Osteocyte (in vitro differentiated cells): Measurements from ENCODE around the gene ZC3H7B. TPM values are rescaled to one million over a fixed set of nuclear protein-coding genes. Genes with fewer than 3 reads are reported as not detected.
A peak's percentile ranks its signal among the peaks of the same experiment; 100 is the strongest.

Source experiments
- DNase-seq: peaks from one replicate; pipeline ENCODE4 v3.0.0; 2021; ENCODE audit warnings: mixed read lengths; ENCODE audit not compliant: unreplicated experiment; ENCODE audit errors: extremely low spot score
- H3K27ac Mint-ChIP-seq: one replicate; pipeline ENCODE4 v1.8.0; 2021; ENCODE audit warnings: mild to moderate bottlenecking, mixed read lengths; ENCODE audit not compliant: unreplicated experiment
- H3K27me3 Mint-ChIP-seq: one replicate; pipeline ENCODE4 v1.8.0; 2021; ENCODE audit warnings: mixed read lengths; ENCODE audit not compliant: unreplicated experiment
- H3K36me3 Mint-ChIP-seq: one replicate; pipeline ENCODE4 v1.8.0; 2021; ENCODE audit warnings: mixed read lengths; ENCODE audit not compliant: unreplicated experiment
- H3K4me1 Mint-ChIP-seq: one replicate; pipeline ENCODE4 v1.8.0; 2021; ENCODE audit warnings: mixed read lengths; ENCODE audit not compliant: unreplicated experiment
- H3K4me3 Mint-ChIP-seq: one replicate; pipeline ENCODE4 v1.8.0; 2021; ENCODE audit warnings: mild to moderate bottlenecking, moderate library complexity, mixed read lengths; ENCODE audit not compliant: unreplicated experiment
- H3K9me3 Mint-ChIP-seq: one replicate; pipeline ENCODE4 v1.8.0; 2021; ENCODE audit warnings: mixed read lengths; ENCODE audit not compliant: unreplicated experiment
- total RNA-seq: library from RNA; stranded (reverse); gene quantifications from 2 replicates; pipeline ENCODE4 v1.2.1, GENCODE V29; 2021
- TF ChIP-seq, protein P1 (sequence below): fragments of 200-600 bp; sonication (generic); IDR thresholded peaks from 2 replicates; pipeline ENCODE4 v1.5.0; 2021; ENCODE audit warnings: antibody characterized with exemption, mild to moderate bottlenecking, moderate library complexity

The ZC3H7B gene
- total RNA-seq, 1 donor from 2014 or later, result 82.8 TPM

DNA sequence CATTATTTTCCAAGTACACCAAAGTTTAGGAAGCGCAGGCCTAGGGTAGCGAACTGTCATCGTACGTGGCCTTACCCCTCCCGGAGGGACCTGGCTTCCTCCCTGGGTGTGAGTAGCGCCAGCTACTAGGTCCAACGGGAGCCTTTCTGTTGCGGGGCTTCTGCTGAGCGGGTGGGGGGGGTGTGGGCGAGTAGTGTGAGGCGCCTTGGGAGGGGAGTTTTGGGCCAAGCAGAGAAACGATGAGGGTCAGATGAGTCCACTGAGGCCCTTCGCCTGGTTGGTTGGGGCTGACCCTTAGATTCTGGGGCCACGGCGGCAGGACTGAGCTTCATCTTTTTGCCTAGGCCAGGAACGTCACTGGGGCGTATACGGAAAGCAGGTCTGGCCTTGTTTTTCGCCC, 81.3 kb downstream of the ZC3H7B start:
- Mint-ChIP-seq H3K27ac (no peak overlapping the region), H3K4me3 (peak overlapping the region; percentile 91)

DNA sequence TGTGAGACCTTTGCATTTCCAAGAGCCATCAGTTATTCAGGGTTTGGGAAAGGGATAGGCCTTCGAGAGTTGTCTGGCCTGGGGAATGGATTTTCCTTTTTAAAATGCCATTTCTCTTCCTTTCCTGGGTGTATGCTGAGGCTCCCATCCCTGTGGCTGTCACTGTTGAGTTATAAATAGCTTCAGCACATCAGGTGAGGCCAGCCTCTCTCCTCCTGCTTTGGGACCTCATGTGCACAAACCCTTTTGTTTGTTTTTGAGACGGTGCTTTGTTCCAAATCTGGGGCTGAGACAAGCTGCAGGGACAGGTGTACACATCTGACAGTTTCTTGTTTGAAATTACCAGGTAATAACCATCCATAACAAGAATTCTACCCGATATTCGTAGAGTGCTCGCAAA, 81.8 kb downstream of the ZC3H7B start:
- Mint-ChIP-seq H3K4me1 (peaks cover 15% of the 10 kb centered on the region), H3K27ac (no peak overlapping the region), H3K27me3 (no peaks in the 10 kb centered on the region), H3K4me3 (peak overlapping the region; percentile 91), H3K9me3 (no peaks in the 10 kb centered on the region), H3K36me3 (peaks cover 4% of the 10 kb centered on the region)
- TF ChIP-seq, protein P1, sequence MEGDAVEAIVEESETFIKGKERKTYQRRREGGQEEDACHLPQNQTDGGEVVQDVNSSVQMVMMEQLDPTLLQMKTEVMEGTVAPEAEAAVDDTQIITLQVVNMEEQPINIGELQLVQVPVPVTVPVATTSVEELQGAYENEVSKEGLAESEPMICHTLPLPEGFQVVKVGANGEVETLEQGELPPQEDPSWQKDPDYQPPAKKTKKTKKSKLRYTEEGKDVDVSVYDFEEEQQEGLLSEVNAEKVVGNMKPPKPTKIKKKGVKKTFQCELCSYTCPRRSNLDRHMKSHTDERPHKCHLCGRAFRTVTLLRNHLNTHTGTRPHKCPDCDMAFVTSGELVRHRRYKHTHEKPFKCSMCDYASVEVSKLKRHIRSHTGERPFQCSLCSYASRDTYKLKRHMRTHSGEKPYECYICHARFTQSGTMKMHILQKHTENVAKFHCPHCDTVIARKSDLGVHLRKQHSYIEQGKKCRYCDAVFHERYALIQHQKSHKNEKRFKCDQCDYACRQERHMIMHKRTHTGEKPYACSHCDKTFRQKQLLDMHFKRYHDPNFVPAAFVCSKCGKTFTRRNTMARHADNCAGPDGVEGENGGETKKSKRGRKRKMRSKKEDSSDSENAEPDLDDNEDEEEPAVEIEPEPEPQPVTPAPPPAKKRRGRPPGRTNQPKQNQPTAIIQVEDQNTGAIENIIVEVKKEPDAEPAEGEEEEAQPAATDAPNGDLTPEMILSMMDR, result no peak
- no peak for DNase-seq

More for the DNA sequence above, 81.3 kb downstream of the ZC3H7B start:
- no peak for DNase-seq
- TF ChIP-seq, protein P1, result no peak
- Mint-ChIP-seq H3K4me1 (peaks cover 15% of the 10 kb centered on the region), H3K36me3 (peaks cover 3% of the 10 kb centered on the region), H3K9me3 (no peaks in the 10 kb centered on the region), H3K27me3 (peaks cover 3% of the 10 kb centered on the region)

DNA sequence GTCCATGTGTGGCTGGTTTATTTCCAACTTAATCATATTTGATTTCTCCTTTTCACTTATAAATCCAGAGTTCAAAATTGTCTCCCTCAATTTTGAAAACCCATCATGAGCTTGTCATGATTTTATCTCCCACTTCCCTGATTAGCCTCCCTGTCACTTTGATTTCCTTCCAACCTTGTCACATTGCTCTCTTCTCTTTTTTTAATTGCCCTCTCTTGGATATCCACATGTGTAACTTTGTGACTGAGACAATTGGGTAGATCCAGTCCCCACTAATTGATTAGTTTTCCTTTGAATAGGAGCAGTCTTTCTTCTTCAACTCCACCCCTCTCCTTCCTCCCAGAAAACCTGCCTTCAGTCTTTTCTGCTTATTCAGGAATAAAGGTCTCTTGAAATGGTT, 82.8 kb downstream of the ZC3H7B start:
- Mint-ChIP-seq H3K4me1 (peaks cover 15% of the 10 kb centered on the region), H3K27me3 (no peaks in the 10 kb centered on the region), H3K4me3 (no peak overlapping the region), H3K9me3 (no peaks in the 10 kb centered on the region), H3K36me3 (peaks cover 7% of the 10 kb centered on the region), H3K27ac (no peak overlapping the region)
- DNase-seq, result no peak
- TF ChIP-seq, protein P1, result no peak

DNA sequence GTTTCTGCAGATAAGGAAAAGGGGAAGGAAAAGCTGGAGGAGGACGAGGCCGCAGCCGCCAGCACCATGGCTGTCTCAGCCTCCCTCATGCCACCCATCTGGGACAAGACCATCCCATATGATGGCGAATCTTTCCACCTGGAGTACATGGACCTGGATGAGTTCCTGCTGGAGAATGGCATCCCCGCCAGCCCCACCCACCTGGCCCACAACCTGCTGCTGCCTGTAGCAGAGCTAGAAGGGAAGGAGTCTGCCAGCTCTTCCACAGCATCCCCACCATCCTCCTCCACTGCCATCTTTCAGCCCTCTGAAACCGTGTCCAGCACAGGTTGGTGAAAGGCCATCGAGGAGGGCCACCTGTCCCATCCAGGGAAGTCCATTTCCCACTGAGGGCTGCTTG, 86.0 kb downstream of the ZC3H7B start:
- no peaks in the 10 kb centered on the region for H3K27me3 Mint-ChIP-seq
- peaks cover 8% of the 10 kb centered on the region for H3K36me3 Mint-ChIP-seq
- no peak for DNase-seq
- peaks cover 9% of the 10 kb centered on the region for H3K4me1 Mint-ChIP-seq
- H3K4me3 Mint-ChIP-seq, result no peak overlapping the region
- no peaks in the 10 kb centered on the region for H3K9me3 Mint-ChIP-seq
- TF ChIP-seq, protein P1, result no peak
- H3K27ac Mint-ChIP-seq, result no peak overlapping the region

DNA sequence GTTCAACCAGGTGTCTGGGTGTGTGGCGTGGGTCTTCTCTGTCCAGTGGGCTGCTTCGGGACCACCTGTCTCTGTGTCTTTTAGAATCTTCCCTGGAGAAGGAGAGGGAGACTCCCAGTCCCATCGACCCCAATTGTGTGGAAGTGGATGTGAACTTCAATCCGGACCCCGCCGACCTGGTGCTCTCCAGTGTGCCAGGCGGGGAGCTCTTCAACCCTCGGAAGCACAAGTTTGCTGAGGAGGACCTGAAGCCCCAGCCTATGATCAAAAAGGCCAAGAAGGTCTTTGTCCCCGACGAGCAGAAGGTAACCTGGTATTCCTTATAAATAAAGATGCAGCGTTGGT, 92.7 kb downstream of the ZC3H7B start:
- no peak for DNase-seq
- H3K9me3 Mint-ChIP-seq, result no peaks in the 10 kb centered on the region
- peaks cover 43% of the 10 kb centered on the region for H3K4me1 Mint-ChIP-seq
- peak overlapping the region; percentile 42 for H3K4me3 Mint-ChIP-seq
- peaks cover 24% of the 10 kb centered on the region for H3K36me3 Mint-ChIP-seq
- TF ChIP-seq, protein P1, result no peak
- peak overlapping the region; percentile 92 for H3K27ac Mint-ChIP-seq
- H3K27me3 Mint-ChIP-seq, result no peaks in the 10 kb centered on the region
